ENCODE results near the gene TMEM134. TPM values are rescaled to one million over a fixed set of nuclear protein-coding genes. Genes with fewer than 3 reads are reported as not detected.
A peak's percentile ranks its signal among the peaks of the same experiment; 100 is the strongest.

Gene TMEM134
- total RNA-seq, 1 donor from 2014 or later = 62.2 TPM

GRCh38 chr11:67463680-67464410 is 5.2 kb downstream of the TMEM134 start:
- DNase-seq (ENCODE audit: low read depth) = peak; percentile 69

DNA sequence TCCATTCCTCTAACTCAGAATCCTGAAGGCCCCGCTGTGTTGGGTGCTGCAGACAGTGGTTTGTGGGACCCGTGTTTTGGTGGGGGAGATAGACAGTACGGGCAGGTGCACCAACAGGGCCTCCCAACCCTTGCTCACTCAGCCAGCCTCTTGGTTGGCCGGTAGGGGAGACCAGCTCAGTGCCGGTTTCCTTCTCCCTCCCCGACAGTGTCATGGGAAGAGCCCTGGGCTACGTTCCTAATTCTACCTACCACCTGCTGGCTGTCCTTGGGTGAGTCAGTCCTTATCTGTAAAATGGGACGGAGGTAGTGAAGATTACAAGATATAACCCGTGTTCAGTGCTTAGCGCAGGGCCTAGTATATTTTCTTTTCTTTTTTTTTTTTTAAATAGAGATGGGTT is 5.9 kb downstream of the TMEM134 start:
- DNase-seq (ENCODE audit: low read depth) = no peak

- DNase-seq (ENCODE audit: low read depth) = no peak
Observed at GRCh38 chr11:67458266-67458665, 10.8 kb downstream of the TMEM134 start.

- DNase-seq (ENCODE audit: low read depth) = no peak
Observed at GRCh38 chr11:67457453-67457852, 11.6 kb downstream of the TMEM134 start.

DNA sequence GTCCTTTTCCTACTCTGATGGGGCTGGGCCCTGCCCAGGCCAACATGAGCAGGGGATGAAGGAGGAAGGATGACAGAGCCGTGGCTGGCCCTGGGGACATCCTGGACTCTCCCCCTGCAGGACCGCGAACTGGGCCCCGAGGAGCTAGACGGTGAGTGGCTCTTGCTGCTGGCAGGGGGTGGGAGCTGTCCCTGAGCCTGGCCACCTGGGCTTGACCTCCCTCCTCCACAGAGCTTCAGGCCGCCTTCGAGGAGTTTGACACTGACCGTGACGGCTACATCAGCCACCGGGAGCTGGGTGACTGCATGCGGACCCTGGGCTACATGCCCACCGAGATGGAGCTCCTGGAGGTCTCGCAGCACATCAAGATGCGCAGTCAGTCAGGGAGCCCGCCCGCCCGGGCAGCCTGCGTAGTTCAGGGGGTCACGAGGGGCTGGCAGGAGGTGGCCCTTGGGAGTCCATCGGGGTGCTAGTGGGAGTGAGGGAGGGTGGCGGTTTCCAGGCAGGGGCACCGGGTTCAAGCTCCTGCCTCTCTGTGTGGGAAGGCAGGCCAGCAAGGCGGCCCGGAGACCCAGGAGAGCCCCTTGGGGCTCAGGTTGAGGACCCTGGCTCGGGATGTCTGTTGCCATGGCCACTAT is 12.9 kb downstream of the TMEM134 start:
- no peak for DNase-seq (ENCODE audit: low read depth)

DNA sequence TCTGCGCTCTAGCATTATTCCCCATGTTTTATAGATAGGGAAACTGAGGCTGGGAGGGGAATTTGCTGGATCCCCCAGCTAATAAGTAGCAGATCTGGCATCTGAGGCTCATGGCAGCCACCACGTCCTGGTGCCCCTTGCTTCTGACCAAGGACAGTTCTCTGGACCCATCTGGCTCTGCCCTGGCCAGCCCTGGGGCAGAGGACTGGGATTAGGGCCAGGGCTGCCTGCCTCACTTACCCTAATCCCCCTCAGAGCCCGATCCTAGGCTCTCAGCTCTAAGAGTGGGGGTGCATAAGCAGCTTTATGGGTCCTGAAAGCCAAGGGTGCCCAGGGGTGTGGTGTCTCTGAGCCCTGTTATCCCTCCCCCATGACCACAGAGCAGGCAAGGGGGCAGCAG is 14.0 kb downstream of the TMEM134 start, which contains the start of gene CABP4:
CABP4 (plus strand) TSS at position 301 of the 400 bp plus-strand sequence; CDS start at position 371, 70 bp downstream.
- DNase-seq (ENCODE audit: low read depth) = no peak

GRCh38 chr11:67453816-67454732 is 15.0 kb downstream of the TMEM134 start:
- DNase-seq (ENCODE audit: low read depth) = no peak

DNA sequence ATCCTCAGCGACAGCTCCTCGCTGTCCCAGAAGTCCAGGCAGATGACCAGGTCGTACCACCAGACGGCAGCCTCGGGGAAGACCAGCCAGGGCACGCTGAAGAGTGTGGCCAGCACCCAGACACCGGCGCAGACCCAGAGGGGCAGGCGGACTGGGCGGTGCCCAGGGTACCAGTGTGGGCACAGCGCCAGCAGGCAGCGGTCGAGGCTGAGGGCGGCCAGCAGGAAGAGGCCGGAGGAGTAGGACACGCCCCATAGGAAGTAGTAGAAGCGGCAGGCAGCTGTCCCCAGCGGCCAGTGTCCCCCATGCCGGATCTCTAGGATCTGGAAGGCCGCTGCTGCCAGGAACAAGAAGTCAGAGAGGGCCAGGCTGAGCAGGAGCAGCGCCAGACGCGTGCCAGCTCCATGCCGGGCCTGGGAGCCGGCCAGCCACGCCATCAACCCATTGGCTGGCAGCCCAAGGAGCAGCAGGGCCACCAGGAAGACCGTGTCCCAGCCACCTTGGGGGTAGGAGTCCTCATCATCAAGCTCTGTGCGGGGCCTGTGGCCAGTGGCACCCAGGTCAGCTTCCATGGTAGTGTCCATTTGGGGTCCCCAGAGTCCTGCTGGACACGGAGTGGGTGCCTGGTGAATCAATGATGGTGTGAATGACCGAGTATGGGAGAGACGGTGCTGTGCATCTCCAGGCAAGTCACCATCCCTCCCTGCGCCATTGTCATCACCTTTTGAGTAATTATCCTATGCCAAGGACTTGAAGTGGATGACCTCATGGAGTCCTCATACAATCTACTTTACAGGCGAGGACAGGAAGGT is 16.7 kb downstream of the TMEM134 start, which contains the start of gene GPR152:
GPR152 (minus strand) TSS at position 589 of the 812 bp plus-strand sequence; CDS start at position 584, 5 bp downstream.
- DNase-seq (ENCODE audit: low read depth) = peak; percentile 60

DNA sequence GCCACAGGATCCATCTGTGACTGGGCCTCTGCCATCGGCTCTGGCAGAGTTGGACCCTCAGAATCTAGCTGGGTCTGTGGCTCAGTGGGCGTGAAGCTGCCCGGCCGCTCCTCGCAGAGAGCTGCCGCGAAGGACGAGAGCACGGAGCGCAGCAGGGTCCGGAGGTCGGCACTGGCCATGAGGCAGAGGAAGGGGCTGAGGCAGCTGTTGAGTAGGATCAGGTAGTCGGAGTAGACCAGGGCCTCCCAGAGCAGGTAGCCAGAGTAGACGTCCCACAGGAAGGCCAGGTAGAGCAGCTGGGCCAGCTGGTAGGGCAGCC is 17.4 kb downstream of the TMEM134 start:
- no peak for DNase-seq (ENCODE audit: low read depth)

- peak; percentile 56 for DNase-seq (ENCODE audit: low read depth)
Observed at GRCh38 chr11:67450796-67451657, 18.0 kb downstream of the TMEM134 start.

DNA sequence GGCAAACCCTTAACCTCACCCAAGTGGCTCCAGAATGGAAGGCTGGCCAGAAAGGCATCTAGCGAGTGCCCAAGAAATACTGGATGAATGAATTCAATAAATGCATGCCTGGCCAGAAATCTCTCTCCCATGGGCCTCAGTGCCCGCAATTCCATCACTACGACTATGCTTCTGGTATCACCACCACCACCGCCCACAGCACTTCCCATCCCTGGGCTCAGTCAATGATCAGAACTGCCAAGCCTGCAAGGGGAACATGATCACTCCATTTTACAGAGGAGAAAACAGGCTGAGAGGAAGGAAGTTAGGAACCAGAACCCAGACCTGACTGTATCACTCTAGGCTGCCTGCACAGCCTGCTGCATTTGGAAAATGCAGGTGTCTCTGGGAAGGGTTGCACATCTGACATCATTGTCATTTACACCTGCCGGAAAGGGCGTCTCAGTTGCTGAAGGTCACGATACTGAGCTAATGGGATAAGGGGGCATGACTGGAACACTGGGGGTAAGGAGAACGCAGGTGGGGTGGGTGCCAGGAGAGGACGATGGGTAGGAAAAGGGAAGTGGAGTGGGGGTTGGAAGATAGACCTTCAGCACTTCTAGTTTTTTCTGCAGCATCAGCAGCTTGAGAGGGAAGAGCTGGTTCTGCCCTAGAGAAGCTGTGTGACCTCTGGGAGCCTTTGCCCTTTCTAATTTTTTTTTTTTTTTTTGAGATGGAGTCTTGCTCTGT is 19.8 kb downstream of the TMEM134 start:
- no peak for DNase-seq (ENCODE audit: low read depth)

- no peak for DNase-seq (ENCODE audit: low read depth)
Observed at GRCh38 chr11:67448220-67448609, 20.8 kb downstream of the TMEM134 start.

GRCh38 chr11:67445515-67445914 is 23.5 kb downstream of the TMEM134 start:
- no peak for DNase-seq (ENCODE audit: low read depth)

DNA sequence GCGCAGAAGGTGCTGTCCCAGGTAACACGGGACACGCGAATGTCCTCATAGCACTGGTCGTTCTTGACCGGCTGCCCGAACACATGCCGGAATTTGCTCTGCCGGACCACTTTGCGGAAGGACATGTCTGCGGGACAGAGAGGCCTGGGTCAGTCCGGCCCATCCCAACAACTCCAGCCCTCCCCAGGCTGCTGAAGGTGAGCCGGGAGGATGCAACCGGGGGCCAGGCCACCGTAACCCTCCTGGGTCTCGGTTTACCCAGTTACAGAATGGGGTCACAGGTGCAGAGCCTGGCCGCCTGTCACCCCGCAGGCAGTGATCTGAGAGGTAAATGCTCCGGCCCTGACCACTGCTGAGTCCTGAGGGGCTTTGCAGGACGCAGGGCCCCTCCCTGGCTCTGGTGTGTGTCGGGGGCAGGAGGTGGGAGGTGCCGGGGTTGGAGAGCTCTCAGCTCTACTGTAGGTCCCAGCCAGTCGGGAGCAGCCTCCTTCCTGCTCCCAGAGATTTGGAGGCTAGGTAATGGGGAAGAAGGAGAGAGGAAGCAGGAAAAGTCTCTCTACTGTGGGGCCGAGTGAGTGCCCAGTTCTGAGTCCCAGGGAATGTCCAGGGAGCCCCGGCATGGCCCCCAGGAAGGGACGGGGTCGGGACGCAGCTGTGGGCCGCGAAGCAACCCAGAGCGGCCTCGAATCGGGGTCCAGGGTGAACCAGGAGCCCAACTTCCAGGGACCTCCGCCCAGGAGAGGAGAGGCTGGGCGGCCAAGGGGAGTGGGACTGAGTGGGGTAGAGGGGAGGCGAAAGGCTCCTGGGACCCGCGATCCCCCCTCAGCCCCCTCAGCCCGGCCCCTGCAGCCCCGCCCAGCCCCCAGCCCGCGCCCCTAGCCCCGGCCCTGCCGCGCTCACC is 26.3 kb downstream of the TMEM134 start:
- DNase-seq (ENCODE audit: low read depth) = no peak

DNA sequence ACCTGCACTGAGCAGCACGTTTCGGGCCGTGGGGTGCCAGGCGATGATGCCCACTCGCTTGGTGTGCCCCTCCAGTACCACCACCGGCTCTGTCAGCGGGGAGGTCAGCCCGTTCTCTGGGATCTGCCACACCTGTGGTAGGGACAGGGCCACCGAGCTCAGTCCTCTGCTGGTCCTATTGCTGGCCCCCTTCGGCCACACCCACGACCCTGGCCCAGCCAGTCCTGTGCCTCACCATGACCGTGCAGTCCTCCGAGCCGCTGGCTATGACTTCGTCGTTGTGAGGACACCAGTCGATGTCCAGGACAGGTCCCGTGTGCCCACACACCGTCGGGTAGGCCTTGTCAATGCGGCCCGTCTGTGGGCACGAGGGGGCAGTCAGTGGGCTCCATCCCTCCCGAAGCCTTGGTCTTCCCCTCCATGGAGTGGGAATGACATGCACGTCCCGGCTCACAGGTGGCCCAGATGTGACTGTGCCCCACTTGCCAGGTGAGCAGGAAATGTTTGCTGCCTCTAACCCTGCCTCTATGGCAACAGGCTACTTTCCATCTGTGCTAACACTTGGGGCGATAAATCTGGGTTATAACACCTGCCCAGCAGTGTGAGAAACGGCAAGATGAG is 27.2 kb downstream of the TMEM134 start:
- DNase-seq (ENCODE audit: low read depth) = no peak

GRCh38 chr11:67441098-67441563 is 27.9 kb downstream of the TMEM134 start:
- DNase-seq (ENCODE audit: low read depth) = no peak

GRCh38 chr11:67440229-67441097 is 28.6 kb downstream of the TMEM134 start:
- no peak for DNase-seq (ENCODE audit: low read depth)
